GM19372 (cell line): ENCODE data around the gene ZNRF1.
"Not testable (repeated sequence)": the region's sequence is repeated elsewhere in the genome, so short reads cannot be mapped to it uniquely, and the experiment has no call there.

ENCODE experiments used
- ATAC-seq: cut with Tn5 transposase; IDR thresholded peaks from one replicate; pipeline ENCODE4 v1.9.1; 2021; ENCODE audit warnings: mild to moderate bottlenecking, low read depth, moderate library complexity; ENCODE audit not compliant: unreplicated experiment

ZNRF1 gene

GRCh38 chr16:74998481-74999218 lies at the start of gene ZNRF1:
ZNRF1 (plus strand) TSS chr16:74999024; CDS start chr16:74999672, 648 bp downstream.
- ATAC-seq, result peak; percentile 69

GRCh38 chr16:74949309-74949708 lies 49.5 kb upstream of the ZNRF1 start:
- ATAC-seq, result no peak

GRCh38 chr16:74950511-74950910 lies 48.3 kb upstream of the ZNRF1 start:
- no peak for ATAC-seq

GRCh38 chr16:74951206-74951605 lies 47.6 kb upstream of the ZNRF1 start:
- no peak for ATAC-seq

- ATAC-seq, result no peak
These were observed 47.1 kb upstream of the ZNRF1 start for GRCh38 chr16:74951681-74952080.

- ATAC-seq, result no peak
These were observed 44.1 kb upstream of the ZNRF1 start for GRCh38 chr16:74954763-74955162.

- no peak for ATAC-seq
These were observed 25.5 kb upstream of the ZNRF1 start for GRCh38 chr16:74973304-74973703.

- no peak for ATAC-seq
These were observed 23.2 kb upstream of the ZNRF1 start for GRCh38 chr16:74975591-74975990.

GRCh38 chr16:74982256-74982655 lies 16.6 kb upstream of the ZNRF1 start:
- no peak for ATAC-seq

- ATAC-seq, result no peak
These were observed 14.7 kb upstream of the ZNRF1 start for GRCh38 chr16:74984194-74984528.

GRCh38 chr16:74984529-74985296 lies 14.1 kb upstream of the ZNRF1 start, which contains the start of gene WDR59:
WDR59 (minus strand) TSS chr16:74985123; CDS start chr16:74985017, 106 bp downstream.
- peak; percentile 99 for ATAC-seq

GRCh38 chr16:74987027-74987681 lies 11.7 kb upstream of the ZNRF1 start:
- no peak for ATAC-seq

GRCh38 chr16:74989864-74990263 lies 9.0 kb upstream of the ZNRF1 start:
- ATAC-seq, result not testable (repeated sequence)

GRCh38 chr16:74990832-74991231 lies 8.0 kb upstream of the ZNRF1 start:
- no peak for ATAC-seq

- no peak for ATAC-seq
These were observed 7.6 kb upstream of the ZNRF1 start for GRCh38 chr16:74991268-74991592.

- no peak for ATAC-seq
These were observed 7.0 kb upstream of the ZNRF1 start for GRCh38 chr16:74991593-74992403.

GRCh38 chr16:74995986-74996385 lies 2.8 kb upstream of the ZNRF1 start:
- ATAC-seq, result no peak

GRCh38 chr16:74997042-74997491 lies 1.8 kb upstream of the ZNRF1 start:
- no peak for ATAC-seq

GRCh38 chr16:74999219-74999608 lies 390 bp downstream of the ZNRF1 start:
- peak; percentile 40 for ATAC-seq

- no peak for ATAC-seq
These were observed 1.0 kb downstream of the ZNRF1 start for GRCh38 chr16:74999609-75000480.
